Tibial nerve (tissue), 4 donors: ENCODE measurements around the gene CEACAM20.

Source experiments
- EP300 ChIP-seq, 2 donors: sonication (generic); formaldehyde crosslinking; IDR thresholded peaks; one replicate each; pipeline ENCODE4 v1.6.1; 2017; ENCODE audit warnings: antibody characterized with exemption in 2 of 2, mild to moderate bottlenecking in 1 of 2
- POLR2A ChIP-seq, 2 donors: fragments of 450-650 bp; IDR thresholded peaks; one replicate each; pipeline ENCODE4 v1.6.1; 2017; ENCODE audit warnings: antibody characterized with exemption in 2 of 2, mild to moderate bottlenecking in 2 of 2, moderate library complexity in 2 of 2
- TF ChIP-seq, protein P1 (sequence below), 5 experiments: fragments of 200-600 bp in 3 of 5; fragments of 450-650 bp in 2 of 5; sonication (generic) in 3 of 5; IDR thresholded peaks; one replicate each; pipeline ENCODE4 v1.5.1; 2016 to 2019; ENCODE audit warnings: antibody characterized with exemption in 5 of 5, mild to moderate bottlenecking in 3 of 5, moderate library complexity in 2 of 5

- TF ChIP-seq, protein P1, sequence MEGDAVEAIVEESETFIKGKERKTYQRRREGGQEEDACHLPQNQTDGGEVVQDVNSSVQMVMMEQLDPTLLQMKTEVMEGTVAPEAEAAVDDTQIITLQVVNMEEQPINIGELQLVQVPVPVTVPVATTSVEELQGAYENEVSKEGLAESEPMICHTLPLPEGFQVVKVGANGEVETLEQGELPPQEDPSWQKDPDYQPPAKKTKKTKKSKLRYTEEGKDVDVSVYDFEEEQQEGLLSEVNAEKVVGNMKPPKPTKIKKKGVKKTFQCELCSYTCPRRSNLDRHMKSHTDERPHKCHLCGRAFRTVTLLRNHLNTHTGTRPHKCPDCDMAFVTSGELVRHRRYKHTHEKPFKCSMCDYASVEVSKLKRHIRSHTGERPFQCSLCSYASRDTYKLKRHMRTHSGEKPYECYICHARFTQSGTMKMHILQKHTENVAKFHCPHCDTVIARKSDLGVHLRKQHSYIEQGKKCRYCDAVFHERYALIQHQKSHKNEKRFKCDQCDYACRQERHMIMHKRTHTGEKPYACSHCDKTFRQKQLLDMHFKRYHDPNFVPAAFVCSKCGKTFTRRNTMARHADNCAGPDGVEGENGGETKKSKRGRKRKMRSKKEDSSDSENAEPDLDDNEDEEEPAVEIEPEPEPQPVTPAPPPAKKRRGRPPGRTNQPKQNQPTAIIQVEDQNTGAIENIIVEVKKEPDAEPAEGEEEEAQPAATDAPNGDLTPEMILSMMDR (IDR thresholded peaks at IDR 0.05) = no peak
- TF ChIP-seq POLR2A (IDR thresholded peaks at IDR 0.05) (no peak), EP300 (IDR thresholded peaks at IDR 0.05) (no peak)
These were observed 30.5 kb downstream of the CEACAM20 start for GRCh38 chr19:44498988-44499387.
